Activated naive CD4-positive, alpha-beta T cell treated with anti-CD3 and anti-CD28 coated beads, Interleukin-2, amount 50 U/mL, for 16 hours (primary cell): ENCODE results near the gene RAB26.
"Not testable (repeated sequence)": the region's sequence is repeated elsewhere in the genome, so short reads cannot be mapped to it uniquely, and the experiment has no call there.

Experiments
- DNase-seq: peaks from one replicate; pipeline ENCODE4 v3.0.0-alpha.2; 2020

The RAB26 gene

DNA sequence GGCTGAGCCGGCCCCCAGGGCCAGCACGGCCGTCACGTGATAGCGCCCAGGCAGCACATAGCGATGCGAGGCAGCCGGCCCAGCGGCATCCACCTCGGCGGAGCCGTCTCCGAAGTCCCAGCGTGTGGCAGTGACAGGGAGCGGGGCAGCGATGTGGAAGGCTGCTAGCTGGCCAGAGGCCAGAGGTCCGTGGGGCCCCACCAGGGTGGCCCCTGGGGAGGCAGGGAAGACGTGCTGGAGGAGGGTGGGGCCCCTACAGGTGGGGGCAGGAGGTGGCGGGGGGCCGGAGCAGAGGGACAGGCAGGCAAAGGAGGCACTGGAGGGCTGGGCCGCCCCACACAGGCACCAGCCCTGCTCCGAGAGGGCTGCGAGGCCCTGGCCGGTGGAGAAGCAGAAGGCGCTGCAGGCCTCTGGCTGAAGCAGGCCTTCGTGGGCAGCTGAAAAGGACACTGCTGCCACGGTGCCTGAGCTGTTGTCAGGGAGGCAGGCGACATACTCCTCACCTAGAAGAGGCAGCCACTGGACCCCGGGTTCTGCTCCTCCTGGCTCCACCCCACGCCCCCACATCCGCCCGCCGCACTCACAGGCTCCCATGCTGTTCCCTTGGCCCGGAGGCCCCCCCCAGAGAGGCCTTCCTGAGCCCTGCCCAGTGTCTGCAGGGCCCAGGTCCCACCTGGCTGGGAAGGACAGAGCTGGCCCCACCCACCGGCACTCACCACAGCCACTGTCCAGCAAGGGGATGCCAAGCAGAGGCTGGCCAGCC is 30.3 kb upstream of the RAB26 start:
- not testable (repeated sequence) for DNase-seq

DNA sequence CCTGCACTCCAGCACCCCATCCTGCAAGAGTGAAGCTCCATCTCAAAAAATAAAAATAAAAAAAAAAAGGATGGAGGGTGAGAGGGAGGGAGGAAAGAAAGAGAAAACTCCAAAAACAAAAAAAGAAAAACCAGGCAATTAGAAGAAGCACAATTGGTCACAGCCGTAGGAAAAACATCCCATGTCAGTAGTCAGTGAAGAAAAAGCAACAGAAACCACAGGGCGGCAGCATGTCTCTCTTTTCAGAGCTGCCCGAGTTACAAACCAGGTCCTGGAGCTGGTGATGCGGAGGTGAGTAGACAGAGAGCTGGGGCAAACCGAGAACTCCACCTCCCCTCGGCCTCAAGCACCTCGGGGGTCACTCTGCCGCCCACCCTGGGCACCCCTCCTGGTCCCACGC is 27.1 kb upstream of the RAB26 start:
- peak; percentile 36 for DNase-seq

DNA sequence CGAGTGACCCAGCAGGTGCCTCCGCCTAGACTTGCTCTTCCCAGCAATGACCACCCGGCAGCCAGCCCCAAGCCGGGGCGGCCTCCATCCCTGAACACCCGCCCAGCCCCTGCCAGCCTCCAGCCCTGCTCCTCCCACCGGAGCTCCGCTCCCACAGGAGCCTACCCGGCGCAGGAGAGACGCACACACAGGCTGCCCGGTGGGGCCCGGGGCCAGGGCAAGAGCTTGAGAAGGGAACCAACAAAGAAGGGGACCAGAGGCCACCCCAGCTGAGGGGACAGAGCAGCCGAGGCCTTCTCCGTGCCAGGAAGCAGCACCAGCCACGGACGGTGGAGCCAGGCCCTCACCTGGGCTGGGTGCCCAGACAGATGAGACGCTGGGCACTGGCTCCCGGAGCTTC is 26.6 kb upstream of the RAB26 start:
- no peak for DNase-seq

DNA sequence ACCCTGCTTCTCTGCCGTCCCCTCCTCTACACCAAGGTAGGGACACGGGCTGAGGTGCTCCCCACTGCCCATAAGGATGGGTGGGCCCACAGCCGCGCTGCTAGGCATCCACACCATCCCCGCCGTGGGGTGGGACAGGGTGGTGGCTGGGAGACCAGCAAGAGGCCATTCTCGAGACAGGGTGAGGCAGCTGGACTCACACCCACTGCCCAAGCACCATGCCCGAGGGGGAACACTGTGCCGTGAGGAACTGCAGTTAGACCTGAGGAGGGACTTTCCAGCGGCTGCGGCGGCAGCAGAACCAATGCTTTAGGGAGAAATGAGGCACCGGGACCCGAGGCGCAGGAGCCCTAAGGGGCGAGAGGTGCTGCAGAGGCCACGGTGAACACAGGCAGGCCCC is 26.0 kb upstream of the RAB26 start:
- DNase-seq = no peak

DNA sequence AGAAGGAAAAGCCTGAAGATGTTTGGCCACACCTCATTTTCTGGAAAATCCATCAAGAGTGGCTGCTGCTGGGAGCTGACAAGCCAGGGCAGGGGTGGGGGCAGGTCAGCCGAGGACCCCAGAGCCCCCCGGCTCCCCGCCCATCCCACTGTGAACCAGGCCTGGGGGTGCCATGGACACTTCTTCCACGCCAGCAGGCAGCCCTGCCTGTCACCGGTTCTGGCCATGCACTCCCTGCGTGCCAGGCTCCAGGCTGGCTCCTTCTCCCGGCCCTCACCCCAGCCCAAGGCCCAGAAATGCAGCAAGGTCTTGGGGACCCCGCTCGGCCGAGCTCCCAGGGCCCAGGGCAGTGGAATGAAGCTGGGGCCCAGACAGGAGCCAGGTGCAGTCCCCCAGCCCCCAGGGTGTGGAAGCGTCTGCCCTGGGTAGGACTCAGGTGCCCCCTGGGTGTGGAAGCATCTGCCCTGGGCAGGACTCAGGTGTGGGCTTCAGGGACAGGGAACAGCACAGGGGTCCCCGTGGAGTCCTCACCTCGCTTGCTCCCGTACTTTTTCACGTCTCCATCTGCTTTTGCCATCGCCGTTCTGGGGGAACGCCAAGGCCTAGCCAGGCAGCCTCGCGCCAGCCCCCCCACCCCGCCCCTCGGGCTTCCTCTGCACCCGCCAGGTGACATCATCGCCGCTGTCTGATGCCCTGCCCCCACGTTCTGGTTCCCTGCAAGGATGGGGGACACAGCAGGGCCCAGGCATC is 25.3 kb upstream of the RAB26 start:
- DNase-seq = not testable (repeated sequence)

DNA sequence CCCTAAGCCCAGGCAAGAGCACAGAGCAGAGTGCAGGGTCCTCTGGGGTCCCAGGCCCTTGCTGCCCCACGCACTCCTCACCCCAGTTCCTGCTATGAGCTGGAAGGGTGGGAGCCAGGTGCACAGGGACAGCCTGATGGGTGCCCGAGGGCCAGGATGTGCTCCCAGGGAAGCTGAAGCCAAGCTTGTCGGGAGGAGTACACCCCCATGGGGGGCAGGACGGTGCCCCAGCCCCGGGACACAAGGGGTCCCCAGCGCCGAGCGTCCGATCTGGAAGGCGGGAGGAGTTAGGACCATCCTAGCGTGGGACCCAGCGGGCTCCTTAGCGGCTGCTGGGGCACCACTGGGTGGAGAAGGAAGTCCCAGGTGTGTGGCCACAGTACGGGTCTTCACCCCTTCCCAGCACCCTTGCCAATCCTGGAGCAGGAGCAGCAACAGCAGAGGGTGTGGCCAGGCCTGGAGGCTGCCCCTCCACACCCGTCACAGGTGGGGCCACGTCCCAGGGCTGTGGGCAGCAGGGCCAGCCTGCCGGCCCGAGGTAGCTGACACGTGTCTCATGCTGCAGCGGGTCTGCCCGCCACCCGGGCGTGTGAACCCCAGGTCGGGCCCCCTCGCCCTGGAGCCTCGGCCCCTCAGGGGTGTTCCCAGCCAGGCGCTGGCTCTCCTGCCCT is 24.6 kb upstream of the RAB26 start:
- not testable (repeated sequence) for DNase-seq

DNA sequence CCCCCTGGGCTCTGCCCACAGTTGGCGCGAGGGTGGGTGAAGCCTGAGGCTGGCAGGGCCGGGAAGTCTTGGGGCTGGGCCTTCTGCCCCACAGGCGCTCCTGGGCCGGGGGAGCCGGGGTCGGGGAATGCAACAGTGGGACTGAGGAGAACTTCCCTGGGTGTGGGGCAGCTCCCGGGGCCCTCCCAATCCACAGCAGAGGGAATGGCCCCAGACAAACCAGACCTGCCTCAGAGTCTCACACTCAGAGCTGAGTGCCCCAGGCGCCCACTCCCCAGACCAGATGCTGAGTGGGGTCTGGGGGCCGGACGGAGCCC is 24.1 kb upstream of the RAB26 start:
- not testable (repeated sequence) for DNase-seq

DNA sequence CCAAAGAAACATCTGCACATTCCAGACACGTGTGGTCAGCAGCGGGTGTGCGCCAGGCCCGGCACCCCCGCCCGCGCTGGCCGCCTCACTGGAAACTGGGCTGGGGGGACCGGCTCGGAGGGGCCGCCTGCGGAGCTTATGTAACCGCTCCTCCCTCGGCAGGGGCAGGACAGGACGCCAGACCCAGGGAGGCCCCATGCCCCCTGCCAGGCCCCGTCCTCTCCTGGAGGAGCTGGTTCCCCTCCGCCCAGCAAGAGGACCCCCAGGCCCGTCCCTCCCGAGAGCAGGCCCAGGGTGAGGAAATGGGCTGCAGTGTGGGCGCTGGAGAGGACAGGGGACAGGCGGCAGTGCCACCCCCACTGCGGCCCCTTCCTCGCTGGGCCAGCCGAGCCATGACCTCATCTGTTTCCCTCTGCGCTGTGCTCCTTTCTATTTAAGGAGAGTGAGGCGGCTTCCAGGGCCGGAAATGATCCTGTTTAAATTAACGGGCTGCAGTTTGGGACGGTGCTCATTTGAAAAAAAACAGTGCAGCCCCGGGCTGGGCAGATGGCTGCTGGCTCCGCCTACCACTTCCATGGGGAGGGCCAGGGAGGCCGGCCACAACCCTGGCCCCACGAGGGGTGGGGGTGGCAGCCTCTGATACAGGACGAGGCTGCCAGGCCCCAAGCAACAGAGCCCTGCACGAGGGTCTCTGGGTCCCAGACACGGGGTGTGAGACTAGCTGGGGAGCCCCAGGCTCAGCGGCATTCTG is 23.6 kb upstream of the RAB26 start:
- DNase-seq = not testable (repeated sequence)

DNA sequence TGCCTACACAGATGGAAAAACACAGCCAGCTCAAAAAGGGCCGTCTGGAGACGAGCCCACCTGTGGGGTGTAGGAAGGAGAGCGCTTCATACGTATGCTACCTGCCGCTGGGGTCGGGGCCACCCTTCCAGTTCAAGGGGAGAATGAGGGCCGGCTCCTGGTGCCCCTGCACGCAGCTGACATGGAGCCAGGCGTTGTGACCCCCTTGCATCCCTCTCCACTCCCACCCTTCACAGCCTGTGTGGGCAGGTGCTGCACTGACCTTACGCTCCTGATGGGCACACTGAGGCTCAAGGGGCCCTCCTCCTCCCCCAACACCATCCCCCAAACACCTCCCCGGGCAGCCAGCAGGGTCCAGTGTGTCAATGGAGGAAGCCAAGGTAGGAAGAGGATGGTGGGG is 22.8 kb upstream of the RAB26 start:
- DNase-seq = not testable (repeated sequence)

DNA sequence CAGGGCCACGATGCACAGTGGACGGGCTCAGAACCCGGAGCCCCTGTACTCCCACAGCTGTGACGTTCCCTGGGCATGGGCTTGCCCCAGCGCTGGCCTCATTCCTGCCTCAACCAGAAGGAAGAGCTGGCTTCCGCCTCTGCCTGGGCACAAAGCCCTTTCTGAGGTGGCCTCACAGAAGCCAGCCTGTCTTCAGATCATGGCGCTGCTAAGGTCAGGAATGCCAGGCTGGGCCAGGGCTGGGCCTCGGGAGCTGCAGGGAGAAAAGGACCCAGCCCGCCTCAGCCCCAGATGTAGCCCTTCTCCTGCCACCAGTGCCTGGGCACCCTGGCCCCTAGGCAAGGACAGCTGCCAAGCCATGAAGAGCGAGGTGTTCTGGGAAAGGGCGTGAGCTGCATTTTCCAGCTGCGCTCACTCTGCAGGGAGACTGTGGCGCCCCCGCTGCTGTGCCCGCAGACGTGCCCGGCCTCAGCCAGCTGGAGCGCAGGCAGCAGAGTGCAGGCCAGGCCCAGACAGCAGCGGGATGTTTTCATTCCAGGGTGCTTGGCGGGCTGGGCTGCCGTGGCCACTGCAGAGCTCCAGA is 22.2 kb upstream of the RAB26 start:
- not testable (repeated sequence) for DNase-seq

DNA sequence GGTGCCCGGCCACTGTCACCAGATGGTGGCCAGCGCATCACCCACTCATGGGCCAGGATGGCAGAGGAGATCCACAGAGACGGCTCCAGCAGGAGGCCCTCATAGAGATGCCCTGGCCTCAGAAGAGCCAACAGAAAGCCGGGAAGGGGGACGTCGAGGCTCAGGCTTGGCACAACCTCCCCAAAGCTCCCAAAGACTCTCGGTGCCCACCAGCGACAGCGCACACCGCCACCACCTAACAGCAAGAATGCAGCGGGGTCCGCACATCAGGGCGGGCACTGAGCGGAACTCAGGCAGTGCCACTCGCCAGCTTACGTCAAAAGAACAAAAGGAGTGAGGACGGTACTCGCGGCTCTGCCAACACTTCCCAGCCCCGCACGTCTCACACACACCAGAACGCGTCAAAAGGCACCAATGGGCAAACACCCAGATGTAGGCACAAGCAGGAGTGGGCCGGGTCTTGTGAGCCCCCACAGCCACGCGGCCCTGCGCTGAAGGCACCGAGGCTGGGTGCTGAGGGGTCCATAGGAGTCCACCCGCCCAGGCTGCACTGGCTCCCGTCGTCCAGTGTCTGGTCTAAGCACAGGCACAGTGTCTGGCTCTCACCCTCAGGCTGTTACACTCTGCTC is 21.4 kb upstream of the RAB26 start:
- DNase-seq = not testable (repeated sequence)

DNA sequence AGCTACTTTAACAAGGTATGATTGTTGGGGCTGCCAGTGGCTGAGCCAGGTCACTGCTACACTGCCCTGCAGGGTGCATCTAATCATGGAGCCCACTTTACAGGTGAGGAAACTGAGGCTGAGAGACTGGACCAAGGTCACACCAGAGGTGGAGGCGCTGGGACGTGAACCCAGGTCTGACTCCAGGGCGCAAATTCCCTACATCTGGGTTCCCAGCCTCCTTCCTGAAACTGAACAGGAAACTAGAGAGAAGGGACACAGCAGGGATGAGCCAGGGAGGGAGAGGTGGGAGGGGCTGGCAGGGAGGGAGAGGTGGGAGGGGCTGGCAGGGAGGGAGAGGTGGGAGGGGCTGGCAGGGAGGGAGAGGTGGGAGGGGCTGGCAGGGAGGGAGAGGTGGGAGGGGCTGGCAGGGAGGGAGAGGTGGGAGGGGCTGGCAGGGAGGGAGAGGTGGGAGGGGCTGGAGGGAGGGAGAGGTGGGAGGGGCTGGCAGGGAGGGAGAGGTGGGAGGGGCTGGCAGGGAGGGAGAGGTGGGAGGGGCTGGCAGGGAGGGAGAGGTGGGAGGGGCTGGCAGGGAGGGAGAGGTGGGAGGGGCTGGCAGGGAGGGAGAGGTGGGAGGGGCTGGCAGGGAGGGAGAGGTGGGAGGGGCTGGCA is 20.7 kb upstream of the RAB26 start:
- not testable (repeated sequence) for DNase-seq

DNA sequence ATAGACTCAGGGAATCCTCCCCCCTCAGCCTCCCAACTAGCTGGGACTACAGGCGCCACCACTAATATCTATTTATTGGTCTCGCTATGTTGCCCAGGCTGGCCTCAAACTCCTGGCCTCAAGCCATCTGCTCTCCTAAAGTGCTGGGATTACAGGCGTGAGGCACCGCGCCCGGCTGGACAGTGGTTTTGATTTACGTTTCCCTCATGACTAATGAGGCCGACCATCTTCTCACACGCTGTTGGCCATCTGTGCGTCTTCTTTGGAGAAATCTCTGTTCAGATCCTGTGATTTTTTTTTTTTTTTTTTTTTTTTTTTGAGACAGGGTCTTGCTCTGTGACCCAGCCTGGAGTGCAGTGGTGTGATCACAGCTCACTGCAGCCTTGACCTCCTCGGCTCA is 19.2 kb upstream of the RAB26 start:
- not testable (repeated sequence) for DNase-seq

DNA sequence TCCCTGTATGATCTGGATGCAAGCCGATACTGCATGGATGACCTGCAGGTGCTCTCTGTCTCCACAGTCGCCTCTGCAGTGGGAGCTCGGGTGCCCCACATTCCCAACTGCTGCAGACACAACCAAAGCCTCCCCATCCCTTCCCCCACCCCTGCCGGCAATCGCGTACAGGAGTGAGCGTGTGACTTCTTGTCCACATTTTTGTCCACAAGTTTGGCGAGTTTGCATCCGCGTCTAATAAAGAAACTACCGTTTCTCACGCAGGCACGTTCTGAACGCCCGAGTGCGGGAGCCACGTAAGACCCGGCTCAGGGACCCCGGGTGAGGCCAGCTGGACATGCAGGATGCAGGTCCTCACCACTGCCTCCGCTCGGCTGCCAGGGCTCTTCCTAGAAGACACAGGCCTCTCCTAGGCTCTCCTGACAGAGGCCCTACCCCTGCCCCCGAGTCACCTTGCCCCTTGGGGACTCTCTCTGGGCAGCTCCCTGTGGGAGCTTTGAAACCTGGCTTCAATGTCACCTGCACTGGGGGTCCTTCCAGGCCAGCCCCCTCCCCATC is 18.5 kb upstream of the RAB26 start:
- DNase-seq = not testable (repeated sequence)

DNA sequence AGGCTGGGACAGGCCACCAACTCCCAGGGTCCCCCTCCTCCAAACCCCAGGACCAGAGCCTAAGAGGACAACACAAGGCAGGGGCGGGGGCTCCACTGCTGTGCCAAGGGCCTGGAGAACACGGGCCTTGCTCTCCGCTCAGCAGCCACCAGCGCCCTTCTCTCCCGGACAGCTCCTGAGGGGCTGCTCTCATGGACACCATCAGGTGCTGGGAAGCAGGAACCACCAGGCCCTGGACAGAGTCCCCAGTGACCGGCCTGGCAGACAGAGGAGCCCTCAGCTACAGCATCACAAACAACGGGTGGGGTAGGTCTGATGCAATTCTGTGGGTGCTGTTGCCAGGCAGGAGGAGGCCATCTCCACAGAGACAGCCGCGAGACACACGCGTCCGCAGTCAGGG is 14.6 kb upstream of the RAB26 start:
- not testable (repeated sequence) for DNase-seq

DNA sequence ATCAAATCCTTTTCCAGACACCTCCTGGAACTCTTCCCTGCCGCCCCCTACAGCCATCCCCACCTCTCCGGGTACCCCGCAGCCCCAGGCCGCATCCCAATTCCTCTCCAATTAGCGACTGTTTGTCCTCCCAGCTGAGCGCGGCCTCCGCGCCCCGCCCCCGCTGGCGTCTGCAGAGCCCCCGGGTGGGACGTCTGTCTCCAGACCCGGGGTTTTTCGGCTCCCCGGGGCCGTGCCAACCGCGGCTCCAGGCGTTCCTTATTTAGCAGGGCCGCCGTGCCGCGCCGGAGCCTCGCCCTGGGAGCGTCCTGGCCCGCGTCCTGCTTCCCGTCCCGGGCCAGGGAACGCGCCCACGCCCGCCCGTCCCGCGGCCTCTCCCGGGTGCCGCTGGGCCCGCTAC is 13.4 kb upstream of the RAB26 start:
- not testable (repeated sequence) for DNase-seq

DNA sequence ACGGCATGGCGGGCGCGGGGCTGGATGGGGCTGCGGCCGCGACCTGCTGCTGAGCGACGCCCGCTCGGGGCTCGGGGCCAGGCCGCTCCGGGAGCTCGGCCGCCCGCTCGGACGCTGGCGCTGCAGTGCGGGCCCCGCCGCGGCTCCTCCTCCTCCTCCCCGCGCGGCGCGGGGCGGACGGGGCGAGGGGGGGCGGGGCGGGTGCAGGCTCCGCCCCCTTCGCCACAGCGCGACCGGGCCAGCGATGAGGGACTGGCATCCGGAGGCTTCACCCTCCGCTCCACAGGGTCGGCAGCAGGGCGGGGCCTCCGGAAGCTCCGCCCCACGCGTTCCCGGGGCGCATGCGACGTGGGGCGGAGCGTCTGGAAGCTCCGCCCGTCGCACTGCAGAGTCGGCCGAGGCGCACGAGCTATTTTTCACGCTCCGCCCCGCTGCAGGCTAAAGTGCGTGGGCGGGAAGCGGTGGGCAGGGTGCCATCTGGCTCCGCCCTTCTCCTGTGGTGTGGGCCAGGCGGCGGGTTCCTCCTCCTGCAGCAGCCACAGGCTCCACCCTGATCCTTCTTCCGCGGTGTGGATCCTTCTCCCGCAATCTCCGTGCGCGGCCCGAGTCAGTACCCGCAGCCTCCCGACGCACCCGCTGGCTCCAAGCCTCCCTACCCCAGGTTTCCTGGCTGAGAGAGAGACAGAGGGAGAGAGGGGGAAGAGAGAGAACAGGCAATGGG is 12.5 kb upstream of the RAB26 start, which contains the start of gene PKD1:
Gene PKD1 (minus strand): TSS at position 129 of the 721 bp plus-strand sequence. CDS start 209 bp downstream, outside the sequence.
- peak; percentile 99 for DNase-seq

DNA sequence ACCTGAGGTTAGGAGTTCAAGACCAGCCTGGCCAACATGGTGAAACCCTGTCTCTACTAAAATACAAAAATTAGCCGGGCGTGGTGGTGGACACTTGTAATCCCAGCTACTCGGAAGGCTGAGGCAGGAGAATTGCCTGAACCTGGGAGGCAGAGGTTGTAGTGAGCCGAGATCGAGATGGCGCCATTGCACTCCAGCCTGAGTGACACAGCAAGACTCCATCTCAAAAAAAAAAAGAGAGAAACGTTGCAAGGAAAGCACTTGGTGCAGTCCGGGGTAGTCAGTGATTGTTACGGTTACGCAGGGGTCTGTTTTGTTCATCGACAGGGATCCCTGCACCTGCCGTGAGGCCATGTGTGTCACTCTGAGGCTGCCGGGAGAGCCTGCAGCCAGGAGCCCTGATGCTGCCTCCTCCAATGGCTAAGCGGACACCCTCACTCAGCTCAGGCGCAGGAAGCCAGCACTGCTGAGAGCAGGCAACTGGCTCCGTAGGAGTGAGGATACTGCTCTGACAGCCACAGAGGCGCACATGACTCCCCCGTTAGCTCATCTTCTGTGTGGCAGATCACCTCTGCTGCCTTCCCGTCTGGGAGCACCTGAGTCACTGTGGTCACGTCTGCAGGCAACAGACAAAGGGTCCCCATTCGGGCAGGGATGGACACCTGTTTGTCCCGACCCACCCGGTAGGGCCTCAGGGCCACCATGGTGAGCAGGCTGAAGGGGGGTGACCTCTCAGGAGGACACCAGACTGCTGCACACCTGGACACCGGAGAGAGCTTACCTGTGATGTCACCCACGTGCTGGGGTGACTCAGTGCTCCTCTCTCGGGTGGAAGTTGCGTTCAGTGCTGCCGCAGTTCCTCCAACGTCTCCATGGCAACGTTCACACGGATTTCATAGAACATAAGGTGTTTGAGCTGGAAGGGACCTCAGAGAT is 5.2 kb upstream of the RAB26 start:
- no peak for DNase-seq

DNA sequence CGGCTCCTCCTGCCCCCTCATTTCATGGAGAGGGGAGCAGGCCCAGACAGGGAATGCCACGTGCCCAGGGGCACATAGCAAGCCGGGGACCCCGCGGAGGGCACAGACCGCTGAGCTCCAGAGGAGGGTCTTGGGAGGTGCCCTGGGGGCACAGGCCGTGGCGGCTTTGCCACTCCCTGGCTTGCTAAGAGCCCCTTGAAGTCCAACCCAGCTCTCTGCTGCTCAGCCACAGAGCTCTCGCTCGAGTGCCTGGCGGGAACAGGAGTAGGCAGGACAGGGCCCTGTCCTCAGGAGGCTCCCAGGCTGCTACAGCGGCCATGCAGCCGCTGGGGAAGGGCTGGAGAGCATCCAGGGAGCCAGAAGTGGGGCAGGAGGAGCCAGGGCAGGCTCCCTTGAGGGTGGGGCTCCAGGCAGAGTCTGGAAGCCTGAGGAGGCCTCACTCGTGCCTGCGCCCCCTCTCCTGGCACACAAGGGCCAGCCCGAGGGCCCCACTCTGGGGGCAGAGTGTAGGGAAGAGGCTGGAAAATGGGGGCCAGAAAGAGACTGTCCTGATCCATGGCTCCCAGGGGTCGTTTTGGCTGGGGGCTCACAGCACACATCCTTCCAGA is 4.4 kb upstream of the RAB26 start:
- no peak for DNase-seq
